HepG2 (cell line): ENCODE measurements around the gene MIB2. TPM values are rescaled to one million over a fixed set of nuclear protein-coding genes. Genes with fewer than 3 reads are reported as not detected.

ENCODE experiments used
- ATAC-seq: fragments of 200-7000 bp; cut with Tn5 transposase; 3 replicates; pipeline ENCODE4 v1.9.1; 2020; ENCODE audit warnings: mild to moderate bottlenecking, moderate library complexity
- BruUV-seq: library from RNA; stranded (reverse); fragments of 400-500 nt; replicated peaks from 2 replicates; lab custom pipeline; 2021; lab: Mats Ljungman, UMichigan
- CTCF ChIA-PET: fragments of 300-600 bp; formaldehyde crosslinking; extraction: SDS; loops from one replicate; lab custom pipeline; 2021; ENCODE audit warnings: low total read pairs, inconsistent platforms, low intra/inter-chr PET ratio; lab: Yijun Ruan, JAX
- POLR2A ChIA-PET: fragments of 350-600 bp; sonication (Branson Sonifier 250); formaldehyde crosslinking; loops from one replicate; lab custom pipeline; 2020; ENCODE audit warnings: antibody characterized with exemption, inconsistent platforms; lab: Yijun Ruan, JAX
- DNase-seq: peaks from one replicate; pipeline ENCODE4 v3.0.0-alpha.2; 2015; ENCODE audit warnings: low spot score
- FAIRE-seq: peaks from 3 replicates; lab custom pipeline; 2011; peaks lifted over from hg19 to GRCh38; lab: Jason Lieb, UNC
- H2AFZ ChIP-seq: one replicate; pipeline ENCODE4 v1.6.1; 2011; ENCODE audit warnings: low read length, inconsistent platforms
- H3K27ac ChIP-seq: fragments of 300-600 bp; 3 replicates; pipeline ENCODE4 v1.8.0; 2011; ENCODE audit warnings: mixed run types, mild to moderate bottlenecking, mixed read lengths, low read length, inconsistent platforms; ENCODE audit not compliant: insufficient read depth; ENCODE audit errors: extremely low read length
- H3K27me3 ChIP-seq, 2 experiments: fragments of 200-600 bp in 1 of 2; 2 replicates in 1 of 2; 3 replicates in 1 of 2; pipeline versions ENCODE4 v1.6.0 to v1.8.0; 2011; ENCODE audit warnings: low read length in 2 of 2, mild to moderate bottlenecking in 2 of 2, moderate library complexity in 2 of 2, inconsistent platforms in 1 of 2; ENCODE audit not compliant: insufficient read depth in 2 of 2, control insufficient read depth in 1 of 2
- H3K36me3 ChIP-seq, 2 experiments: fragments of 200-600 bp in 1 of 2; replicated peaks in 1 of 2; 2 replicates in 1 of 2; 3 replicates in 1 of 2; pipeline versions ENCODE4 v1.5.1 to v1.8.0; 2011; ENCODE audit warnings: low read length in 2 of 2, inconsistent platforms in 1 of 2; ENCODE audit not compliant: insufficient read depth in 2 of 2, control insufficient read depth in 1 of 2
- H3K4me1 ChIP-seq: 2 replicates; pipeline ENCODE4 v1.5.1; 2012; ENCODE audit warnings: low read length, inconsistent platforms; ENCODE audit not compliant: insufficient read depth
- H3K4me2 ChIP-seq: 2 replicates; pipeline ENCODE4 v1.6.0; 2011; ENCODE audit warnings: low read depth, low read length, inconsistent platforms
- H3K4me3 ChIP-seq, 3 experiments: fragments of 200-600 bp in 1 of 3; sonication (generic), shearing (Covaris generic) in 1 of 3; replicated peaks in 1 of 3; 2 replicates each; pipeline ENCODE4 v1.5.1; 2011 to 2016; ENCODE audit warnings: low read length in 3 of 3, inconsistent platforms in 2 of 3, low read depth in 2 of 3, mild to moderate bottlenecking in 2 of 3, control low read depth in 1 of 3, mixed read lengths in 1 of 3; ENCODE audit not compliant: insufficient read depth in 1 of 3
- H3K79me2 ChIP-seq: one replicate; pipeline ENCODE4 v1.6.1; 2011; ENCODE audit warnings: low read length, inconsistent platforms; ENCODE audit not compliant: insufficient read depth
- H3K9ac ChIP-seq: 2 replicates; pipeline ENCODE4 v1.6.0; 2011; ENCODE audit warnings: mild to moderate bottlenecking, low read depth, low read length, inconsistent platforms; ENCODE audit not compliant: insufficient read depth
- H3K9me3 ChIP-seq: 2 replicates; pipeline ENCODE4 v1.5.1; 2012; ENCODE audit warnings: mild to moderate bottlenecking, low read length
- H4K20me1 ChIP-seq: 2 replicates; pipeline ENCODE4 v1.6.0; 2011; ENCODE audit warnings: inconsistent platforms, mild to moderate bottlenecking, low read length, moderate library complexity; ENCODE audit not compliant: insufficient read depth
- ATAD3A ChIP-seq: sonication (generic); formaldehyde crosslinking; IDR thresholded peaks from 2 replicates; pipeline ENCODE4 v1.4.0; 2020; ENCODE audit warnings: missing genetic modification reagents
- EEA1 ChIP-seq: sonication (generic); formaldehyde crosslinking; IDR thresholded peaks from 2 replicates; pipeline ENCODE4 v1.5.1; 2020; ENCODE audit warnings: mild to moderate bottlenecking, missing genetic modification reagents, borderline replicate concordance
- HNRNPL ChIP-seq: fragments of 200-400 bp; formaldehyde crosslinking; IDR thresholded peaks from 2 replicates; pipeline ENCODE4 v1.6.1; 2017; ENCODE audit warnings: mild to moderate bottlenecking, low read depth, low read length
- NCOA2 ChIP-seq: sonication (generic); formaldehyde crosslinking; IDR thresholded peaks from 2 replicates; pipeline ENCODE4 v1.8.0; 2022; ENCODE audit warnings: inconsistent platforms
- NR2C2 ChIP-seq: sonication (generic); formaldehyde crosslinking; IDR thresholded peaks from 2 replicates; pipeline ENCODE4 v1.4.0; 2020; ENCODE audit warnings: missing genetic modification reagents, mild to moderate bottlenecking, moderate library complexity, borderline replicate concordance
- PAX8 ChIP-seq: sonication (generic); formaldehyde crosslinking; IDR thresholded peaks from 2 replicates; pipeline ENCODE4 v1.8.0; 2022; ENCODE audit warnings: mild to moderate bottlenecking, missing genetic modification reagents, borderline replicate concordance
- RBFOX2 ChIP-seq: fragments of 200-400 bp; formaldehyde crosslinking; IDR thresholded peaks from 2 replicates; pipeline ENCODE4 v1.6.1; 2017; ENCODE audit warnings: low read depth, mild to moderate bottlenecking, low read length
- SALL2 ChIP-seq: sonication (generic); formaldehyde crosslinking; IDR thresholded peaks from 2 replicates; pipeline ENCODE4 v1.8.1; 2023; ENCODE audit warnings: mild to moderate bottlenecking, missing genetic modification reagents, inconsistent platforms
- SRF ChIP-seq: IDR thresholded peaks from 2 replicates; pipeline ENCODE4 v1.6.1; 2011; ENCODE audit warnings: mild to moderate bottlenecking, low read depth, low read length, moderate library complexity
- ZFX ChIP-seq: sonication (generic); formaldehyde crosslinking; IDR thresholded peaks from 2 replicates; pipeline ENCODE4 v1.4.0; 2020; ENCODE audit warnings: mild to moderate bottlenecking, low read depth, missing genetic modification reagents, moderate library complexity
- ZNF24 ChIP-seq: fragments of 450-650 bp; IDR thresholded peaks from 2 replicates; pipeline ENCODE4 v1.6.1; 2017; ENCODE audit warnings: antibody characterized with exemption, mild to moderate bottlenecking
- ZNF337 ChIP-seq: sonication (generic); formaldehyde crosslinking; IDR thresholded peaks from 2 replicates; pipeline ENCODE4 v1.5.1; 2020; ENCODE audit warnings: missing genetic modification reagents, low read depth, mild to moderate bottlenecking, borderline replicate concordance
- ZNF556 ChIP-seq: sonication (generic); formaldehyde crosslinking; IDR thresholded peaks from 2 replicates; pipeline ENCODE4 v1.4.0; 2020; ENCODE audit warnings: mild to moderate bottlenecking, missing genetic modification reagents, borderline replicate concordance
- ZNF747 ChIP-seq: sonication (generic); formaldehyde crosslinking; IDR thresholded peaks from 2 replicates; pipeline ENCODE4 v1.8.1; 2023; ENCODE audit warnings: missing genetic modification reagents, mild to moderate bottlenecking, borderline replicate concordance
- ZNF83 ChIP-seq: sonication (generic); formaldehyde crosslinking; IDR thresholded peaks from 2 replicates; pipeline ENCODE4 v1.4.0; 2020; ENCODE audit warnings: missing genetic modification reagents, mild to moderate bottlenecking, borderline replicate concordance
- WGBS: methylation state at CpG from one replicate; pipeline ENCODE4 v1.1.6; 2017; ENCODE audit warnings: low lambda C conversion rate; 5-methylcytosine and 5-hydroxymethylcytosine counted together
- in situ Hi-C: cut with HindIII; loops from 2 replicates; pipeline ENCODE4 v1.10.0; 2017; ENCODE audit warnings: low pct_unique_long_range_greater_than_20kb; ENCODE audit not compliant: extremely low pct_ligation_motif_present
- intact Hi-C: fragments of 100-400 bp; cut with micrococcal nuclease; formaldehyde crosslinking; loops from one replicate; pipeline ENCODE4 v1.10.0; 2022; ENCODE audit not compliant: unreplicated experiment
- polyA plus RNA-seq, 8 experiments: library from polyadenylated mRNA; depleted of rRNA in 3 of 8; stranded (reverse) in 7 of 8; unstranded in 1 of 8; fragments of >200 nt; fragmentation: Illumina TruSeq in 4 of 8; extraction: Trizol in 4 of 8; gene quantifications; 2 replicates each; pipeline versions ENCODE4 v1.2.1 to v1.2.3, GENCODE V29; 2011 to 2016; ENCODE audit warnings: low read depth in 4 of 8, missing spikeins in 1 of 8, mixed read lengths in 1 of 8; ENCODE audit not compliant: insufficient read depth in 1 of 8
- total RNA-seq, 5 experiments: library from RNA; depleted of rRNA; stranded (reverse); fragments of >200 nt; fragmentation: Illumina TruSeq; extraction: Trizol; gene quantifications; 2 replicates each; pipeline ENCODE4 v1.2.3, GENCODE V29; 2016; ENCODE audit warnings: low read depth in 1 of 5
- TF ChIP-seq, protein P1 (sequence below): sonication (generic); formaldehyde crosslinking; IDR thresholded peaks from 2 replicates; pipeline ENCODE4 v1.4.0; 2020; ENCODE audit warnings: mild to moderate bottlenecking, missing genetic modification reagents
- TF ChIP-seq, protein P2 (sequence below): sonication (generic); formaldehyde crosslinking; IDR thresholded peaks from 2 replicates; pipeline ENCODE4 v1.8.1; 2023; ENCODE audit warnings: mild to moderate bottlenecking, moderate library complexity, missing genetic modification reagents
- TF ChIP-seq, protein P3 (sequence below): sonication (generic); formaldehyde crosslinking; IDR thresholded peaks from 2 replicates; pipeline ENCODE4 v1.4.0; 2020; ENCODE audit warnings: low read depth, mild to moderate bottlenecking, missing genetic modification reagents

The MIB2 gene
- total and polyA plus RNA-seq, 2 of the 13 experiments (the other 11 are each of a cell fraction or from before 2014, with no cell fraction given) = 19.9 to 30.4 TPM

DNA sequence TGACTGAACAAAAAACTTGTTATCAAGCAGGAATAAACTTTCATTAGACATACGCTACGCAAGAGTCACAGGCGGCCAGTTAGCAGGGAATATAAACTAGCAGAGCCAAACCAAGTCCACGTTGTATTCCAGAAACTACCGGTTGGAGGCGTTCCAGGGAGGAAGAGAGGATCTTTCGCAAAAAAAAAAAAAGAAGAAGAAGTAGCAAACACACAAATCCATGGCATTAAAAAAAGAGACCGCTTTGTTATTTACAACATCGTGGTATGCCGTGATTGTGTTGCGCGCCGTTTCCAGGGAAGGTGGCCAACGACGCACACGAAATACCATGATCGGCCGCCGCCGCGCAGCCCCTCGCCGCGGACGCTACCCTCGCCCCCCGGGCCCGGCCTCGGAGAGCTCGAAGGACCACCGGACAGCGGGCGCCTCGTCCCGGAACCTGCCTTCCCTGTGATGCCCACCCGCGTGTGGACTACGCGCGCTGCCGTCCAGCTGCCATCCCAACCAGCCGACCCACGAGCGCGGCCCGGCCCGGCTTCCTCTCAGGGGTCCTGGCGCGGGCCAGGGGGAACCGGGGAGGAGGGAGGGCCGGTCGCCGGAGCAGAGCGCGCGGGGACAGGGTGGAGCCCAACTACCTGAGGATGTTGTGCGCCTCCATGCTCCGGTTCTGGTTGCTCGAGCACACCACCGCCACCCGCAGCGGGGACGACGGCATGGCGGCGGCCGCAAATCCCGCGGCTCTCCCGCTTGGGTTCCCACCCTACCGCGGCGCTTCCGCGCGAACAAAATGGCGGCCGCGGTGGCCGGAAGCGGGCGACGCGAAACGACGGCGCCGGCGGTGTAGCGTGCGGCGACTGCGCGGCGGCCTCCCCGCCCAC is 41.2 kb upstream of the MIB2 start (continued):
- TF ChIP-seq ZNF747 (peak; percentile 61), ZFX (CRISPR knock-in tag) (0 out of 2 replicates have a peak, but pooled peaks have one; percentile 50), ZNF556 (CRISPR knock-in tag) (0 out of 2 replicates have a peak, but pooled peaks have one; percentile 11)
- TF ChIP-seq, protein P1, sequence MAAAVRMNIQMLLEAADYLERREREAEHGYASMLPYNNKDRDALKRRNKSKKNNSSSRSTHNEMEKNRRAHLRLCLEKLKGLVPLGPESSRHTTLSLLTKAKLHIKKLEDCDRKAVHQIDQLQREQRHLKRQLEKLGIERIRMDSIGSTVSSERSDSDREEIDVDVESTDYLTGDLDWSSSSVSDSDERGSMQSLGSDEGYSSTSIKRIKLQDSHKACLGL (CRISPR knock-in tag) = peak; percentile 50; the same call in 1 of the 2 replicates
- TF ChIP-seq, protein P2, sequence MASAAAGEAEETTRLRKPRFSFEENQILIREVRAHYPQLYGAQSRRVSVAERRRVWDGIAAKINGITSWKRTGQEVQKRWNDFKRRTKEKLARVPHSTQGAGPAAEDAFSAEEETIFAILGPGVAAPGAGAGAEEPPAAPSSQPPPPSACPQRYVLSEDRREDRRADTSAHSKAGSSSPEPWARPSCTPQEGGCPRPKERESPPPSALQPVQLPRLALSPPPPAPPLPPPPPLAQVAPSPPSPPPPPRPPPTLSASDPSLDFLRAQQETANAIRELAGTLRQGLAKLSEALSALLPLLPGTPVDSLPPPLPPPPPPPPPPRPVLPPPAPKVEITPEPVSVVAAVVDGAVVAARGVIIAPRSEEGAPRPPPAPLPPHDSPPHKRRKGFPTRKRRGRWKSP (CRISPR knock-in tag) = 0 out of 2 replicates have a peak, but pooled peaks have one; percentile 25
- TF ChIP-seq, all 625 proteins: peak for 101

- H3K4me2 ChIP-seq = peak within 1 kb of the TSS; percentile 100
- ATAC-seq (peak; percentile 58), DNase-seq (peak; percentile 76), FAIRE-seq (no peak)
- H3K79me2 ChIP-seq = peaks cover 37% of the 10 kb centered on the region
- intact Hi-C loops (loop anchor here (5.0 kb wide), 1 partner anchor 37 kb away; no protein-coding TSS in a partner anchor), in situ Hi-C loops (loop anchor here (5.0 kb wide), 1 partner anchor 42 kb away; the partner anchor contains the start of gene MIB2)
- peak within 1 kb of the TSS; percentile 81 for H2AFZ ChIP-seq
- ChIA-PET POLR2A (interaction anchor here (3.4 to 4.4 kb wide), 2 partner anchors 12 to 40 kb away, joined by 12 to 29 read pairs; partner anchors contain the start of gene MIB2), CTCF (no interaction called here)
- H3K9me3 ChIP-seq = no peaks in the 10 kb centered on the region
- peaks cover 0 to 13% of the 10 kb centered on the region in 2 experiments; a peak in 1 of 5 replicates for H3K27me3 ChIP-seq
- peaks cover 2 to 4% of the 10 kb centered on the region in 2 experiments; a peak in 2 of 5 replicates for H3K36me3 ChIP-seq
- under 1% methylated on average over 38 of the region's 87 CpGs for WGBS
- peaks cover 5% of the 10 kb centered on the region for H4K20me1 ChIP-seq
- H3K9ac ChIP-seq = peak within 1 kb of the TSS; percentile 96
- TSS peak; percentile 93 for BruUV-seq
- H3K4me3 ChIP-seq = peak within 1 kb of the TSS; percentile 86 to 99 (median 99)
- H3K4me1 ChIP-seq = peaks cover 56% of the 10 kb centered on the region
- peak within 1 kb of the TSS; percentile 87 for H3K27ac ChIP-seq
- no peak for TF ChIP-seq ATAD3A (CRISPR knock-in tag)
- TF ChIP-seq HNRNPL = no peak
- TF ChIP-seq, protein P3, sequence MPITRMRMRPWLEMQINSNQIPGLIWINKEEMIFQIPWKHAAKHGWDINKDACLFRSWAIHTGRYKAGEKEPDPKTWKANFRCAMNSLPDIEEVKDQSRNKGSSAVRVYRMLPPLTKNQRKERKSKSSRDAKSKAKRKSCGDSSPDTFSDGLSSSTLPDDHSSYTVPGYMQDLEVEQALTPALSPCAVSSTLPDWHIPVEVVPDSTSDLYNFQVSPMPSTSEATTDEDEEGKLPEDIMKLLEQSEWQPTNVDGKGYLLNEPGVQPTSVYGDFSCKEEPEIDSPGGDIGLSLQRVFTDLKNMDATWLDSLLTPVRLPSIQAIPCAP = no peak
- peak; percentile 42; the same call in 1 of the 2 replicates for TF ChIP-seq NR2C2 (CRISPR knock-in tag)
- 0 out of 2 replicates have a peak, but pooled peaks have one; percentile 57 for TF ChIP-seq ZNF337 (CRISPR knock-in tag)
- TF ChIP-seq EEA1 (CRISPR knock-in tag) = no peak
- no peak for TF ChIP-seq ZNF24
- TF ChIP-seq SALL2 (CRISPR knock-in tag) = peak; percentile 67; the same call in 1 of the 2 replicates
- TF ChIP-seq PAX8 (CRISPR knock-in tag) = no peak
- TF ChIP-seq NCOA2 = no peak
- TF ChIP-seq RBFOX2 = peak; percentile 88
- no peak for TF ChIP-seq ZNF83 (CRISPR knock-in tag)
- peak; percentile 86 for TF ChIP-seq SRF
These were observed 40.4 kb upstream of the MIB2 start, which contains the start of gene SSU72 for GRCh38 chr1:1574721-1575537. SSU72 (minus strand) TSS chr1:1574863; CDS start chr1:1574557, 306 bp downstream.
